Activated CD4-positive, alpha-beta T cell treated with anti-CD3 and anti-CD28 coated beads for 24 hours (primary cell): ENCODE results near the gene BAHCC1.

ENCODE experiments used
- DNase-seq, 2 donors: peaks; one replicate each; pipeline ENCODE4 v3.0.0-alpha.2; 2020; ENCODE audit warnings: low read depth in 2 of 2

Gene BAHCC1

GRCh38 chr17:81443269-81443668 is 48.0 kb downstream of the BAHCC1 start:
- DNase-seq, result no peak

GRCh38 chr17:81444610-81445339 is 49.5 kb downstream of the BAHCC1 start:
- no peak for DNase-seq

- DNase-seq, result no peak
These were observed 50.6 kb downstream of the BAHCC1 start for GRCh38 chr17:81445642-81446503.

GRCh38 chr17:81447331-81447933 is 52.2 kb downstream of the BAHCC1 start:
- DNase-seq, result no peak

DNA sequence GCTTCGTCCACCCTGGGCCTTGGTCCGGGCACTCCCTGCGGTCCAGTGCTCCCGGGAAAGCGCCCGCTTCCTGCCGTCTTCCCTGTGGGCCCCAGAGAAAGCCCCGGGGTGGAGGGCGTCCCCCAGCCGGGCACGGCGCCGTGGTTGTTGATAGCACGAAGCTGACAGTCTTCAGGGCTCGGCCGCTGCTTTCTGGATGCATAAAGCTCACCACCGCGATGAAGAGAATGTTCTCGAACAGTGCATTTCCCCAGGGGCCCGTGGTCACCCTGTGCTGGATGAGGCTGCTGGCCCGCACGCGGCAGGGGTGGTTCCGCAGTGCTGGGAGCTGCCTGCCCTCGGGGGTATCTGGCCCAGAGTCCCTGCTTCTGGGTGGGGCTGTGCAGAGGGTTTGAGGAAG is 53.2 kb downstream of the BAHCC1 start:
- DNase-seq, result no peak

DNA sequence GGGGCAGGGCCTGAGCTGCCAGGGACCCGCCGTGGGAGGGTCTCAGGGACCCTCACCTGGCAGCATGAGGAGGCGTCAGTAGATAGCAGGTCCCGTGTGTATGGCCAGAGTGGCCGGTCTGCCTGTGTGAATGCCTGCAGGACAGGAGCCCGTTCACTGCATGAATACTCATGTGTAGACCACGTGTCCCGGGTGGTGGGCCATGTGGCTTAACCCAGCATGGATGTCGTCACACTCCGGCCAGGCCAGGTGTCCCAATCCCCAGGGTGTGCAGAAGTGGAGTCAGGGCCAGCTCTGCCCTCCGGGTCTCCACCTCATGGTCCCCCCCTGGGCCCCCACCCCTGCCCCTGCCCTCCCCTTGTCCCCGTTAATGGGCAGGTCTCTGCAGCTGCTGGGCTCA is 53.7 kb downstream of the BAHCC1 start:
- no peak for DNase-seq

DNA sequence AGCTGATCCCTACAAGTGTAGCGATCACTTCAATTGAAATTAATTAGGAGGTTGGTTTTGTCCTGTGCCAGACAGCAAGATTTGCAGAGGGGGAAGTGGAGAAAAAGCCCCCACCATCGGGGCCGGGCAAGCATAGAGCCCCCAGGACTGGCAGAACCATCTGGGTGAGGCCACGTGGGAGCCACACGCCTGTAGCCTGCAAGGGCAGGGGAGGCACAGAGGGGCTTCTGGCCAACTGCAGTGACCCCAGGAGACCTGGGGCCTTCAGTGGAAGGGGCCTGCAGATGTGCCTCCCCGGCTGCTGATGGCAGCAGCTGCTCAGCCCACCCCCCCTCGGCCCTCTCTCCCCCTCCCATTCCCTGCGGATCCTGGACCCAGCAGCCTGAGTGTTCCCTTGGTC is 54.1 kb downstream of the BAHCC1 start:
- no peak for DNase-seq

GRCh38 chr17:81451823-81452222 is 56.6 kb downstream of the BAHCC1 start:
- DNase-seq, result no peak

GRCh38 chr17:81452551-81452950 is 57.3 kb downstream of the BAHCC1 start:
- DNase-seq, result no peak

DNA sequence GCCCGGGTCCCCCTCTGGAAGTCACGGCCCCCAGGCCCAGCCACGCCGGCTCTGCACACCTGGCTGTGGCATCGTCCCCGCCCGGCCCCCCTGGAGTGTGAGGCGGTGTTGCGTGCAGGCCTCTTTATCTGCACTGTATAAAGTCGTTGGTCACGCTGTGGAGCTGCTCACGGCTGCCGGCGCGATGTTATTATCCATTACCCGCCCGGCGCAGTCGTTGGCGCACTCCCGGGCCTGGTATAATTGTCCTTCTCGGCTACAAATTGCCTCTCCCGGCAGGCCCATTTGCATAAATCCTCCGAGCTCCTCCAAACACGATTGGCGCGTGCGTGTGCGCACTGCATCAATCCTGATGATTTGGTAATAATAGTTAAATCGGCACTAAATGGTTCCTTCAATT is 57.8 kb downstream of the BAHCC1 start:
- DNase-seq, result no peak

DNA sequence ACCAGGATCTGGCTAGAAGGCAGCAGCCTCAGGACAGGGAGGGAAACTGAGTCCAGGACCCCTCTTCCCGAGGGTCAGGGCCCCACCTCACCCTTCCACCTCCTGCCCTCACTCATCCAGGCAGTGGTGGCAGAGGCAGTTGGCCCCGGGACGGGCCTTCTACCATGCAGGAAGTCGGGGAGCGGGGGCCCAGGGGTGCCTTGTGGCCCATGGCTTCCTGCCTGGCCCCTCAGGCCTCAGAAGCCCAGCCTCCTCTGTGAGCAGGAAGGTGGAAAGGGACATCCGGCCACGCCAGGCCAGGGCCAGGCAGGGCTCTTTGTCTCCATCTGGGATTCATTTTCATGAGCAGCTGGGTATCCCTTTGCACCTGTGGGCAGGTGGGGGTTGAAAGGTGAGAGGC is 58.5 kb downstream of the BAHCC1 start:
- no peak for DNase-seq

GRCh38 chr17:81454473-81454872 is 59.2 kb downstream of the BAHCC1 start:
- DNase-seq, result no peak

DNA sequence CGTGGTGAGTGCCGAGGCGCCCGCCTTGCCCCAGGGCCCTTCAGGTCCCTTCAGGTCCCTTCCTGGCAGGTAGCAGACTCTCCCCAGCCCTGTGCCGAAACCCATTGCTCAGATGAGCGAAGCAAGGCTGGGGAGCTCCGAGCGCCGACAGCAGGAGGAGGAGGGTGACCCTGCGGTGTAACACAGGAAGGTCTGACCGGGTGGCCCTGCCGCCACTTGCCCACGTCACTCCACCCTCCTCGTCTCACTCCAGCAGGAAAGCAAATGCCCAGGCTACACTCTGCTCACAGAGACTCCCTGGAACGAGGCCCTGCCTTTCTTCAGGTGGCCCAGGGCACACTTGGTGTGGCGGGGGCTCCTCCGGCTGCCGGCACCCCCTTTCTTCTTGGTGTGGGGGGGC is 60.1 kb downstream of the BAHCC1 start:
- no peak for DNase-seq

- no peak for DNase-seq
These were observed 60.8 kb downstream of the BAHCC1 start for GRCh38 chr17:81456091-81456490.

DNA sequence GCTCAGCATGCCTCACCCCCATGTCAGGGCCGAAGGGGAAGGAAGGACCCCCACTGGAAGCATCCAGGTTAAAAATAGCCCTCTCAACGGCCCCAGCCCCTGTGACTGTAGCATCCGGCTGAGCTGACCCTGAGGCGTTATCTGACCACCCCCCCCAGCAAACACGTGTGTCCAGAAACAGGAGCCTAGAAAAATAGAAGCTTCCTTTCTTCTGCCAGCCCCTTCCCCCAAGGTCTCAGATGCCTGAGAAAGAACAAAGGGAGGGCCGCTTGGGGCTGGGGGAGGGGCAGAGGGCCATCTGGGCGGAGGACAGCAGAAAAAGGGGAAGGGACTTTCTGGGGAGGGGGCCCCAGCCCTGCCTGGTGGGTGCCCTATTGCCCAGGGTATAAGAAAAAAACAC is 61.5 kb downstream of the BAHCC1 start:
- DNase-seq, result no peak

DNA sequence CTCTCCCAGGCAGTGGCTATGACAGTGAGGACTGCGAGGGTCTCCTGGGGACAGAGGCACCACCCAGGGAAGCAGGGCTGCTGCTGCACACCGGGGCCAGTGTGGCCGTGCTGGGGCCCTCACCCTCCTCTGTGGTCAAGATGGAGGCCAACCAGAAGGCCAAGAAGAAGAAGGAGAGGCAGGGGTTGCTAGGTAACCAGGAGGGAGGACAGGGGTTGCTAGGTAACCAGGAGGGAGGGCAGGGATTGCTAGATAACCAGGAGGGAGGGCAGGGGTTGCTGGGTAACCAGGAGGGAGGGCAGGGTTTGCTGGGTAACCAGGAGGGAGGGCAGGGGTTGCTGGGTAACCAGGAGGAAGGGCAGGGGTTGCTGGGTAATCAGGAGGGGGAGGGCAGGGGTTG is 62.1 kb downstream of the BAHCC1 start:
- no peak for DNase-seq

GRCh38 chr17:81457917-81458555 is 62.8 kb downstream of the BAHCC1 start:
- DNase-seq, result no peak

- no peak for DNase-seq
These were observed 63.4 kb downstream of the BAHCC1 start for GRCh38 chr17:81458628-81459027.

DNA sequence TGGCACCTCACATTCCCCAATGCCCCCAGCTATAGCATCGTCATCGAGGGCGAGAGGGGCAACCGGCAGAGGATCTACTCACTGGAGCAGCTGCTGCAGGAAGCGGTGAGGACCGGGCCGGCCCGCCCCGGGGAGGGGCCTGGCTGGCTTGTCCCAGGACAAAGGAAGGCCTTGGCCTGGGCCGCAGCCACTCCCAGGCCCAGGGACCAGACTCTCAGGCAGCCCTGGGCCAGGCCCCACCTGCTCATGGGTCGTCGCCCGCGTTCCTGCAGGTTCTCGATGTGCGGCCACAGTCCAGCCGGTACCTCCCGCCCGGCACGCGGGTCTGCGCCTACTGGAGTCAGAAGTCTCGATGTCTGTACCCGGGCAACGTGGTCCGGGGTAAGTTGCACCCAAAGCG is 64.0 kb downstream of the BAHCC1 start:
- no peak for DNase-seq

- no peak for DNase-seq
These were observed 64.6 kb downstream of the BAHCC1 start for GRCh38 chr17:81459864-81460263.

GRCh38 chr17:81460856-81461460 is 65.7 kb downstream of the BAHCC1 start:
- DNase-seq, result no peak
